Measurements from ENCODE around the gene COA1. TPM values are rescaled to one million over a fixed set of nuclear protein-coding genes. Genes with fewer than 3 reads are reported as not detected.

COA1 gene
- total RNA-seq, 1 donor from 2014 or later = 55.5 TPM

GRCh38 chr7:43659549-43659896, 69.8 kb downstream of the COA1 start:
- Mint-ChIP-seq H3K4me3 (ENCODE audit: unreplicated experiment) (no peak overlapping the region), H3K36me3 (ENCODE audit: low read depth, unreplicated experiment) (no peaks in the 10 kb centered on the region), H3K9me3 (ENCODE audit: unreplicated experiment) (no peaks in the 10 kb centered on the region), H3K27ac (ENCODE audit: unreplicated experiment) (no peak overlapping the region), H3K27me3 (ENCODE audit: unreplicated experiment) (no peaks in the 10 kb centered on the region), H3K4me1 (ENCODE audit: unreplicated experiment) (no peaks in the 10 kb centered on the region)
- DNase-seq (ENCODE audit: low spot score) = no peak
- TF ChIP-seq CTCF (IDR thresholded peaks at IDR 0.05; ENCODE audit: unreplicated experiment) = no peak

- no peaks in the 10 kb centered on the region for H3K9me3 Mint-ChIP-seq (ENCODE audit: unreplicated experiment)
- TF ChIP-seq CTCF (IDR thresholded peaks at IDR 0.05; ENCODE audit: unreplicated experiment) = no peak
These were observed 70.4 kb downstream of the COA1 start for GRCh38 chr7:43658718-43659548.

GRCh38 chr7:43656997-43657396, 72.3 kb downstream of the COA1 start:
- no peak for DNase-seq (ENCODE audit: low spot score)
- H3K4me3 Mint-ChIP-seq (ENCODE audit: unreplicated experiment) = no peak overlapping the region
- H3K36me3 Mint-ChIP-seq (ENCODE audit: low read depth, unreplicated experiment) = no peaks in the 10 kb centered on the region
- H3K4me1 Mint-ChIP-seq (ENCODE audit: unreplicated experiment) = peaks cover 13% of the 10 kb centered on the region
- no peaks in the 10 kb centered on the region for H3K9me3 Mint-ChIP-seq (ENCODE audit: unreplicated experiment)
- no peaks in the 10 kb centered on the region for H3K27me3 Mint-ChIP-seq (ENCODE audit: unreplicated experiment)
- no peak overlapping the region for H3K27ac Mint-ChIP-seq (ENCODE audit: unreplicated experiment)
- no peak for TF ChIP-seq CTCF (IDR thresholded peaks at IDR 0.05; ENCODE audit: unreplicated experiment)

More at GRCh38 chr7:43658718-43659548, 70.4 kb downstream of the COA1 start:
- Mint-ChIP-seq H3K4me1 (ENCODE audit: unreplicated experiment) (peaks cover 5% of the 10 kb centered on the region), H3K27ac (ENCODE audit: unreplicated experiment) (no peak overlapping the region), H3K4me3 (ENCODE audit: unreplicated experiment) (no peak overlapping the region), H3K27me3 (ENCODE audit: unreplicated experiment) (no peaks in the 10 kb centered on the region), H3K36me3 (ENCODE audit: low read depth, unreplicated experiment) (no peaks in the 10 kb centered on the region)
- DNase-seq (ENCODE audit: low spot score) = no peak

- Mint-ChIP-seq H3K4me3 (ENCODE audit: unreplicated experiment) (no peak overlapping the region), H3K4me1 (ENCODE audit: unreplicated experiment) (peaks cover 27% of the 10 kb centered on the region), H3K36me3 (ENCODE audit: low read depth, unreplicated experiment) (no peaks in the 10 kb centered on the region), H3K27me3 (ENCODE audit: unreplicated experiment) (peaks cover 2% of the 10 kb centered on the region), H3K9me3 (ENCODE audit: unreplicated experiment) (no peaks in the 10 kb centered on the region), H3K27ac (ENCODE audit: unreplicated experiment) (no peak overlapping the region)
- no peak for TF ChIP-seq CTCF (IDR thresholded peaks at IDR 0.05; ENCODE audit: unreplicated experiment)
- no peak for DNase-seq (ENCODE audit: low spot score)
These were observed 73.7 kb downstream of the COA1 start for GRCh38 chr7:43655584-43655983.

GRCh38 chr7:43653891-43654504, 75.3 kb downstream of the COA1 start:
- DNase-seq (ENCODE audit: low spot score) = no peak
- H3K27ac Mint-ChIP-seq (ENCODE audit: unreplicated experiment) = peak overlapping the region; percentile 4
- H3K36me3 Mint-ChIP-seq (ENCODE audit: low read depth, unreplicated experiment) = no peaks in the 10 kb centered on the region
- TF ChIP-seq CTCF (IDR thresholded peaks at IDR 0.05; ENCODE audit: unreplicated experiment) = no peak
- H3K9me3 Mint-ChIP-seq (ENCODE audit: unreplicated experiment) = no peaks in the 10 kb centered on the region
- H3K27me3 Mint-ChIP-seq (ENCODE audit: unreplicated experiment) = peaks cover 3% of the 10 kb centered on the region
- H3K4me3 Mint-ChIP-seq (ENCODE audit: unreplicated experiment) = no peak overlapping the region
- peaks cover 43% of the 10 kb centered on the region for H3K4me1 Mint-ChIP-seq (ENCODE audit: unreplicated experiment)
